OCI-LY3 (cell line): ENCODE measurements around the gene WDFY4.

Experiments
- EZH2phosphoT487 ChIP-seq: fragments of 200-600 bp; shearing (Covaris generic); IDR thresholded peaks from 2 replicates; pipeline ENCODE4 v1.6.1; 2018; ENCODE audit warnings: antibody characterized with exemption, mixed run types, low read depth
- TF ChIP-seq, protein P1 (sequence below): fragments of 200-600, 300-600 bp; sonication (generic); IDR thresholded peaks from 2 replicates; pipeline ENCODE4 v1.5.1; 2014; ENCODE audit warnings: antibody characterized with exemption, low read length, low read depth

DNA sequence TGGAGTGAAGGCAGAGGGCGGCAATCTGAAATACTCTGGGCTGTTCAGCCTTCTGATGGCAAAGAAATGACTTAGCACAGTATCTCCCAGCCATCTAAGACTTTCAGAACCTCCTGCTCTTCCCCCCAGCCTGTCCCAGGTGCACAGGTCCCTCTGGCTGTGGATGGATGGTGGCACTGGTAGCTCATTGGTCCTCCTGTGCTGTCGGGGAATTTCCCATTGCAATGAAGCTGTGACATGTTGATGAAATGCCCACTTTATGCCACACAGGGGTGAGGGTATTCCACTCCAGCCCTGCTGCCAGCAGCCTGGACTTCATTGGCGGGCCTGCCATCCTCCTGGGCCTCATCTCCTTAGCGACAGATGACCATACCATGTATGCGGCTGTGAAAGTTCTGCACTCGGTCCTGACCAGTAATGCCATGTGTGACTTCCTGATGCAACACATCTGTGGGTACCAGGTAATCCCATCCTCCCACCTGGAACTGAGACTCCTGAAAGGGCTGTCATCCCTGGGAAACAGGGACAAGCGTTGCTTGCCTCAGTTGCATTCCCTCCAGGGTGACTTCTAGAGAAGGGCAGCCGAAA, 105.9 kb downstream of the WDFY4 start:
- TF ChIP-seq, protein P1, sequence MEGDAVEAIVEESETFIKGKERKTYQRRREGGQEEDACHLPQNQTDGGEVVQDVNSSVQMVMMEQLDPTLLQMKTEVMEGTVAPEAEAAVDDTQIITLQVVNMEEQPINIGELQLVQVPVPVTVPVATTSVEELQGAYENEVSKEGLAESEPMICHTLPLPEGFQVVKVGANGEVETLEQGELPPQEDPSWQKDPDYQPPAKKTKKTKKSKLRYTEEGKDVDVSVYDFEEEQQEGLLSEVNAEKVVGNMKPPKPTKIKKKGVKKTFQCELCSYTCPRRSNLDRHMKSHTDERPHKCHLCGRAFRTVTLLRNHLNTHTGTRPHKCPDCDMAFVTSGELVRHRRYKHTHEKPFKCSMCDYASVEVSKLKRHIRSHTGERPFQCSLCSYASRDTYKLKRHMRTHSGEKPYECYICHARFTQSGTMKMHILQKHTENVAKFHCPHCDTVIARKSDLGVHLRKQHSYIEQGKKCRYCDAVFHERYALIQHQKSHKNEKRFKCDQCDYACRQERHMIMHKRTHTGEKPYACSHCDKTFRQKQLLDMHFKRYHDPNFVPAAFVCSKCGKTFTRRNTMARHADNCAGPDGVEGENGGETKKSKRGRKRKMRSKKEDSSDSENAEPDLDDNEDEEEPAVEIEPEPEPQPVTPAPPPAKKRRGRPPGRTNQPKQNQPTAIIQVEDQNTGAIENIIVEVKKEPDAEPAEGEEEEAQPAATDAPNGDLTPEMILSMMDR = no peak
- no peak for TF ChIP-seq EZH2phosphoT487
